Left lung (tissue), 10 donors: ENCODE data around the gene SLC44A3. TPM values are rescaled to one million over a fixed set of nuclear protein-coding genes. Genes with fewer than 3 reads are reported as not detected.

Experiments used
- ATAC-seq: fragments of 200-7000 bp; cut with Tn5 transposase; one replicate; pipeline ENCODE4 v1.9.1; 2020; ENCODE audit warnings: moderate library complexity
- DNase-seq, 4 donors: peaks; one replicate each; pipeline ENCODE4 v3.0.0-alpha.2; 2013 to 2020
- H3K27ac ChIP-seq, 2 donors: fragments of 200-600 bp; sonication (generic) in 1 of 2; one replicate each; pipeline versions ENCODE4 v1.5.0 to v1.8.0; 2020 to 2021
- H3K27me3 ChIP-seq, 2 donors: fragments of 200-600 bp; sonication (generic) in 1 of 2; one replicate each; pipeline versions ENCODE4 v1.5.0 to v1.8.0; 2020 to 2021
- H3K36me3 ChIP-seq, 2 donors: fragments of 200-600 bp; sonication (generic) in 1 of 2; one replicate each; pipeline versions ENCODE4 v1.5.0 to v1.8.0; 2020 to 2021
- H3K4me1 ChIP-seq, 2 donors: fragments of 200-600 bp; one replicate each; pipeline ENCODE4 v1.8.0; 2021
- H3K4me3 ChIP-seq, 2 donors: fragments of 200-600 bp; sonication (generic) in 1 of 2; one replicate each; pipeline versions ENCODE4 v1.5.0 to v1.8.0; 2020 to 2021; ENCODE audit warnings: mild to moderate bottlenecking in 1 of 2
- H3K9me3 ChIP-seq, 2 donors: fragments of 200-600 bp; sonication (generic) in 1 of 2; one replicate each; pipeline versions ENCODE4 v1.5.0 to v1.8.0; 2020 to 2021
- CTCF ChIP-seq, 2 donors: fragments of 200-600 bp; sonication (generic) in 1 of 2; IDR thresholded peaks; one replicate each; pipeline versions ENCODE4 v1.5.0 to v1.8.0; 2021; ENCODE audit warnings: antibody characterized with exemption in 2 of 2
- intact Hi-C, 2 donors: fragments of 100-400 bp; cut with DNase I; formaldehyde crosslinking; loops; one replicate each; pipeline versions ENCODE4 v1.11.2 to v1.14.2; 2022
- polyA plus RNA-seq, 6 donors: library from polyadenylated mRNA; unstranded; fragments of 120-200 nt; gene quantifications; one replicate each; pipeline ENCODE4 v1.2.1, GENCODE V29; 2013; ENCODE audit not compliant: insufficient read length in 6 of 6
- total RNA-seq, 2 donors: library from RNA; stranded (reverse); fragmentation: NEBNext Ultra II Directional; extraction: Animal tissue kit (Norgen Biotek cat#: 25700); gene quantifications; one replicate each; pipeline ENCODE4 v1.2.1, GENCODE V29; 2021
- donor health status: DM: no; HTN: yes; CAD: no.
- donor health status: DM: no; HTN: no; CAD: no.

Gene SLC44A3
- total and polyA plus RNA-seq, 8 donors, result 14.1 to 49.9 (median 37.6) TPM

GRCh38 chr1:94917251-94917650 lies 97.1 kb downstream of the SLC44A3 start:
- Histone ChIP-seq H3K4me1 (peaks cover 22 to 47% of the 10 kb centered on the region in 2 donors), H3K27ac (no peak overlapping the region), H3K4me3 (no peak overlapping the region), H3K9me3 (no peaks in the 10 kb centered on the region), H3K27me3 (no peaks in the 10 kb centered on the region), H3K36me3 (no peaks in the 10 kb centered on the region)
- no peak for DNase-seq
- intact Hi-C loops, result loop anchor here in 1 of 2 donors (10.0 kb wide), 1 partner anchor 118 kb away; no protein-coding TSS in a partner anchor
- TF ChIP-seq CTCF (IDR thresholded peaks at IDR 0.05), result no peak
- no peak for ATAC-seq

GRCh38 chr1:94919241-94920030 lies 99.3 kb downstream of the SLC44A3 start:
- Histone ChIP-seq H3K27ac (peak overlapping the region; percentile 30 to 36), H3K9me3 (no peaks in the 10 kb centered on the region), H3K27me3 (peaks cover 0 to 8% of the 10 kb centered on the region in 2 donors), H3K4me3 (no peak overlapping the region), H3K4me1 (peaks cover 44 to 60% of the 10 kb centered on the region in 2 donors), H3K36me3 (no peaks in the 10 kb centered on the region)
- intact Hi-C loops, result loop anchor here in 1 of 2 donors (10.0 kb wide), 1 partner anchor 115 kb away; no protein-coding TSS in a partner anchor
- TF ChIP-seq CTCF (IDR thresholded peaks at IDR 0.05), result no peak
- DNase-seq (no peak), ATAC-seq (peak; percentile 82)

- Histone ChIP-seq H3K36me3 (no peaks in the 10 kb centered on the region), H3K27me3 (peaks cover 0 to 15% of the 10 kb centered on the region in 2 donors), H3K9me3 (no peaks in the 10 kb centered on the region), H3K27ac (peak overlapping the region; percentile 30 to 36), H3K4me1 (peaks cover 44 to 58% of the 10 kb centered on the region in 2 donors), H3K4me3 (no peak overlapping the region)
- ATAC-seq (peak; percentile 38), DNase-seq (no peak)
- TF ChIP-seq CTCF (IDR thresholded peaks at IDR 0.05), result no peak
- intact Hi-C loops, result no loop called here
Measured at GRCh38 chr1:94920061-94920460, 99.9 kb downstream of the SLC44A3 start.

- DNase-seq, result no peak
- Histone ChIP-seq H3K36me3 (no peaks in the 10 kb centered on the region), H3K4me3 (peak overlapping the region in 1 of 2 donors; percentile 70), H3K27me3 (peaks cover 0 to 34% of the 10 kb centered on the region in 2 donors), H3K27ac (no peak overlapping the region), H3K9me3 (no peaks in the 10 kb centered on the region), H3K4me1 (peaks cover 44 to 67% of the 10 kb centered on the region in 2 donors)
- TF ChIP-seq CTCF (IDR thresholded peaks at IDR 0.05), result no peak
- intact Hi-C loops, result no loop called here
- ATAC-seq, result no peak
Measured at GRCh38 chr1:94921977-94922376, 101.8 kb downstream of the SLC44A3 start.

- intact Hi-C loops, result no loop called here
- Histone ChIP-seq H3K9me3 (no peaks in the 10 kb centered on the region), H3K4me3 (peak overlapping the region in 1 of 2 donors; percentile 70), H3K27ac (peak overlapping the region; percentile 16 to 99), H3K27me3 (peaks cover 0 to 42% of the 10 kb centered on the region in 2 donors), H3K4me1 (peaks cover 44 to 67% of the 10 kb centered on the region in 2 donors), H3K36me3 (no peaks in the 10 kb centered on the region)
- DNase-seq (no peak), ATAC-seq (no peak)
- TF ChIP-seq CTCF (IDR thresholded peaks at IDR 0.05), result no peak
Measured at GRCh38 chr1:94922761-94923331, 102.7 kb downstream of the SLC44A3 start.
